ENCODE measurements around the gene SCN1A. TPM values are rescaled to one million over a fixed set of nuclear protein-coding genes. Genes with fewer than 3 reads are reported as not detected.

The SCN1A gene
- total RNA-seq, 1 donor from 2014 or later = 1.9 TPM

GRCh38 chr2:166042356-166042755 is 85.5 kb downstream of the SCN1A start:
- no peak for TF ChIP-seq CTCF (IDR thresholded peaks at IDR 0.05; ENCODE audit: unreplicated experiment)
- Mint-ChIP-seq H3K36me3 (no peaks in the 10 kb centered on the region), H3K4me3 (no peak overlapping the region), H3K9me3 (peaks cover 3% of the 10 kb centered on the region), H3K27me3 (ENCODE audit: low read depth) (peaks cover 11% of the 10 kb centered on the region), H3K27ac (no peak overlapping the region), H3K4me1 (no peaks in the 10 kb centered on the region)
- DNase-seq (ENCODE audit: low spot score in 2 of 2, unreplicated experiment in 2 of 2) = no peak

DNA sequence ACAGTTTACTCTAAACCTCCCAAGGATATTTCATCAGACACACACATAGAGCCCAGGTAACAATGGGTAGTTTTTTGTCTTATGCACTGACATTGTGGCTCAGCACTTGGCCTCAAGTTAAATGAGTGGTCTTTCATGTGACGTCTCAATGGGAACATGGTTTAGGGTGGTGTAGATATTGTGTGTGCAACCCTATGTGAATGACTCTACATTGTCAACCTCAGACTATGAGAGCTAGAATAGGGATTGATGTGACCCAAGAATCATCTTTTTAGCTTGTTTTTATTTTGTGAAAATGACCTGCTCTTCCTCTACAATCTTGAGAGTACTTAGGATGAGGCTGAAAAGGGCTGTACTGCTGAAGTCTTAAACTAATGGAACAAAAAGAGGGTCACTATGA is 86.2 kb downstream of the SCN1A start:
- Mint-ChIP-seq H3K9me3 (peaks cover 3% of the 10 kb centered on the region), H3K27ac (no peak overlapping the region), H3K27me3 (ENCODE audit: low read depth) (peaks cover 11% of the 10 kb centered on the region), H3K4me3 (no peak overlapping the region), H3K36me3 (no peaks in the 10 kb centered on the region), H3K4me1 (no peaks in the 10 kb centered on the region)
- no peak for TF ChIP-seq CTCF (IDR thresholded peaks at IDR 0.05; ENCODE audit: unreplicated experiment)
- DNase-seq (ENCODE audit: low spot score in 2 of 2, unreplicated experiment in 2 of 2) = no peak

DNA sequence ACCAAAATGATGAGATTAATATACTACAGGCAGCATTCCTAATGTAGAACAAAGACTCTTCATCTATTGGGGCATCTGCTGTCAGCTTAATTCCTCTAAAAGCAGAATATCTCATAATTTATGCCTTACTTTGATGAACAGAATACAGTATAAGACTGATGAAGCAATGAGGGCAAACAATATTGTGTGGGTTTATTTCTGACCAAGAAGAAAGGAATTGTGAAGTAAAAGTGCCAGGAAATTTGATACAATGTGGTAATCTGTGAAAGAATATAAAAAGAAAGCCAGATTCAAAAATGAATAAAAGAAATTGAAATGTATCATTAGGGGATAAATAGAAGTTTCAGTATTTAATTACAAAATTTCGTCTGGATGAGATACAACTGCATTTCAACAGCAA is 95.5 kb downstream of the SCN1A start:
- no peak for TF ChIP-seq CTCF (IDR thresholded peaks at IDR 0.05; ENCODE audit: unreplicated experiment)
- H3K27me3 Mint-ChIP-seq (ENCODE audit: low read depth) = no peaks in the 10 kb centered on the region
- no peaks in the 10 kb centered on the region for H3K36me3 Mint-ChIP-seq

GRCh38 chr2:166031054-166031453 is 96.8 kb downstream of the SCN1A start:
- Mint-ChIP-seq H3K9me3 (no peaks in the 10 kb centered on the region), H3K36me3 (no peaks in the 10 kb centered on the region), H3K4me3 (no peak overlapping the region), H3K27me3 (ENCODE audit: low read depth) (no peaks in the 10 kb centered on the region), H3K27ac (no peak overlapping the region), H3K4me1 (peaks cover 2% of the 10 kb centered on the region)
- DNase-seq (ENCODE audit: low spot score in 2 of 2, unreplicated experiment in 2 of 2) = no peak
- TF ChIP-seq CTCF (IDR thresholded peaks at IDR 0.05; ENCODE audit: unreplicated experiment) = no peak

More for the DNA sequence above, 95.5 kb downstream of the SCN1A start:
- H3K9me3 Mint-ChIP-seq = no peaks in the 10 kb centered on the region
- no peak overlapping the region for H3K4me3 Mint-ChIP-seq
- H3K27ac Mint-ChIP-seq = no peak overlapping the region
- no peak for DNase-seq (ENCODE audit: low spot score in 2 of 2, unreplicated experiment in 2 of 2)
- peaks cover 2% of the 10 kb centered on the region for H3K4me1 Mint-ChIP-seq

DNA sequence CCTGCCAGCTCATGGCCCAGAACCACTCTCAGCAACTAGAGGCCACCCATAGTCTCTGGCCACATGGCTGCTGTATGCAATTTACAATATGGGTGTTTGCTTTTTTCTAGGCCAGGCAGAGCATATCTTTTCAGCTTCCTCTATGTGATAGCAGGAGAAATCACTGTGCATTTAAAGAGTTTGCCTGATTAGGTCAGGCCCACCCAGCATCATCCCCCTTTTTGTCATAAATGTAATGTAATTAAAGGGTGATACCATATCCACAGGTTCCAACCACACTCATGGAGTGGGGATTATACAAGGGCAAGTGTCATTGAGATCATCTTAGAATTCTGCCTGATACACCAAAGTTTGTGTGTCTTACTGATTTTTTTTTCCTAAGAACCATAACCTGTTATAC is 102.5 kb downstream of the SCN1A start:
- DNase-seq (ENCODE audit: low spot score in 2 of 2, unreplicated experiment in 2 of 2) = no peak
- Mint-ChIP-seq H3K9me3 (no peaks in the 10 kb centered on the region), H3K4me3 (no peak overlapping the region)

More for the DNA sequence above, 102.5 kb downstream of the SCN1A start:
- Mint-ChIP-seq H3K36me3 (no peaks in the 10 kb centered on the region), H3K4me1 (no peaks in the 10 kb centered on the region), H3K27ac (no peak overlapping the region), H3K27me3 (ENCODE audit: low read depth) (no peaks in the 10 kb centered on the region)
- no peak for TF ChIP-seq CTCF (IDR thresholded peaks at IDR 0.05; ENCODE audit: unreplicated experiment)

Data from mesothelial cell of epicardium (in vitro differentiated cells).